CD4-positive, alpha-beta T cell (primary cell): Measurements from ENCODE around the gene THRB. TPM values are rescaled to one million over a fixed set of nuclear protein-coding genes. Genes with fewer than 3 reads are reported as not detected.

Source experiments
- ATAC-seq: fragments of 200-7000 bp; cut with Tn5 transposase; one replicate; pipeline ENCODE4 v1.10.0; 2022; ENCODE audit warnings: mild to moderate bottlenecking; ENCODE audit not compliant: poor library complexity
- CTCF ChIA-PET: fragments of 350-600 bp; sonication (Branson Sonifier 250); formaldehyde crosslinking; loops from one replicate; lab custom pipeline; 2021; ENCODE audit warnings: antibody characterized with exemption, inconsistent platforms; lab: Charles Lee
- POLR2A ChIA-PET: fragments of 350-600 bp; sonication (Branson Sonifier 250); formaldehyde crosslinking; loops from one replicate; lab custom pipeline; 2021; ENCODE audit warnings: antibody characterized with exemption, inconsistent platforms; lab: Charles Lee
- DNase-seq, 14 experiments: peaks; one replicate each; pipeline ENCODE4 v3.0.0-alpha.2; 2013 to 2020; ENCODE audit warnings: mixed read lengths in 2 of 14
- H3K27ac ChIP-seq, 2 donors: one replicate each; pipeline versions ENCODE4 v1.5.1 to v1.7.0; 2013; ENCODE audit warnings: low read length in 2 of 2, low read depth in 1 of 2, mild to moderate bottlenecking in 1 of 2
- H3K27me3 ChIP-seq, 2 experiments: 1 replicate in 1 of 2; 2 replicates in 1 of 2; pipeline versions ENCODE4 v1.6.1 to v1.7.0; 2013; ENCODE audit warnings: low read length in 2 of 2, control low read depth in 1 of 2, mild to moderate bottlenecking in 1 of 2, moderate library complexity in 1 of 2; ENCODE audit not compliant: insufficient read depth in 2 of 2, control insufficient read depth in 1 of 2
- H3K36me3 ChIP-seq: one replicate; pipeline ENCODE4 v1.6.1; 2013; ENCODE audit warnings: low read length, control low read depth; ENCODE audit not compliant: insufficient read depth
- H3K4me1 ChIP-seq: one replicate; pipeline ENCODE4 v1.6.1; 2013; ENCODE audit warnings: low read length, control low read depth; ENCODE audit not compliant: insufficient read depth
- H3K4me3 ChIP-seq: one replicate; pipeline ENCODE4 v1.5.1; 2013; ENCODE audit warnings: mild to moderate bottlenecking, low read length, moderate library complexity
- H3K9me3 ChIP-seq, 2 experiments: 1 replicate in 1 of 2; 2 replicates in 1 of 2; pipeline versions ENCODE4 v1.6.1 to v1.7.0; 2013; ENCODE audit warnings: low read length in 2 of 2, mild to moderate bottlenecking in 2 of 2, control low read depth in 1 of 2, moderate library complexity in 1 of 2; ENCODE audit not compliant: control insufficient read depth in 1 of 2, insufficient read depth in 1 of 2
- H3K27ac Mint-ChIP-seq: one replicate; pipeline ENCODE4 v1.8.0; 2020; ENCODE audit warnings: mixed read lengths
- H3K27me3 Mint-ChIP-seq: one replicate; pipeline ENCODE4 v1.8.0; 2021; ENCODE audit warnings: mixed read lengths
- H3K36me3 Mint-ChIP-seq: one replicate; pipeline ENCODE4 v1.8.0; 2021; ENCODE audit warnings: low read depth, mixed read lengths
- H3K4me1 Mint-ChIP-seq: one replicate; pipeline ENCODE4 v1.8.0; 2021; ENCODE audit warnings: low read depth, mixed read lengths
- H3K4me3 Mint-ChIP-seq: one replicate; pipeline ENCODE4 v1.8.0; 2020; ENCODE audit warnings: mild to moderate bottlenecking, mixed read lengths
- H3K9me3 Mint-ChIP-seq: one replicate; pipeline ENCODE4 v1.8.0; 2020; ENCODE audit warnings: mixed read lengths
- intact Hi-C, 2 experiments: fragments of 100-400 bp; cut with DNase I in 1 of 2; cut with micrococcal nuclease in 1 of 2; formaldehyde crosslinking; loops; one replicate each; pipeline versions ENCODE4 v1.15.1 to v1.9.0; 2023 to 2025; cut with DNase I, micrococcal nuclease
- total RNA-seq, 174 experiments: library from RNA in 2 of 174; stranded (reverse) in 2 of 174; gene quantifications; one replicate each; pipeline ENCODE4 v1.2.3 and lab custom pipeline; 2021 to 2026
- TF ChIP-seq, protein P1 (sequence below): fragments of 200-600 bp; IDR thresholded peaks from one replicate; pipeline ENCODE4 v1.8.0; 2022; ENCODE audit warnings: antibody characterized with exemption, mild to moderate bottlenecking

Gene THRB
- total RNA-seq, 2 experiments from 2014 or later: not detected

DNA sequence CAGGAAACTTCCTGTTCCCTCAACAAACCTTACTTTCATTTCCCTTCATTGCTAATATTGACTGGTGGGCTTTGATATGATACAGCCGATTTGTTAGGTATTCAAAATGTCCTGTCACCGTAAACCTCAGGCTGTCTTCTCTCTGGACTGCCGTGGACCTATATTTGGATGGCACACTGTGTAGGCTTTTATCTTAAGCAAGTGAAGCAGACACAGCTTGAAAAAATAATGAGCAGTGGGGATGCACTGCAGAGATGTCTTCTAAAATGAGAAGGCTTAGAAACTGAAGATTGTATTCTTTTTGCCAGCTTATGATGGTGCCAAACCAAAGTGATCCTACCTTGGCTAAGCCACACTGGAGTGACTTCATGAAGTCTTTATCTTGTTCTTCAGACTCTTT is 283.3 kb downstream of the THRB start:
- Histone ChIP-seq H3K36me3 (no peaks in the 10 kb centered on the region), H3K27ac (no peak overlapping the region), H3K9me3 (no peaks in the 10 kb centered on the region), H3K4me3 (no peak overlapping the region), H3K27me3 (peaks cover 0 to 2% of the 10 kb centered on the region in 2 experiments), H3K4me1 (no peaks in the 10 kb centered on the region)
- ChIA-PET CTCF (no interaction called here), POLR2A (no interaction called here)
- ATAC-seq: no peak
- intact Hi-C loops: no loop called here
- no peaks in the 10 kb centered on the region for H3K36me3 Mint-ChIP-seq
- no peak overlapping the region for H3K27ac Mint-ChIP-seq
- TF ChIP-seq, protein P1, sequence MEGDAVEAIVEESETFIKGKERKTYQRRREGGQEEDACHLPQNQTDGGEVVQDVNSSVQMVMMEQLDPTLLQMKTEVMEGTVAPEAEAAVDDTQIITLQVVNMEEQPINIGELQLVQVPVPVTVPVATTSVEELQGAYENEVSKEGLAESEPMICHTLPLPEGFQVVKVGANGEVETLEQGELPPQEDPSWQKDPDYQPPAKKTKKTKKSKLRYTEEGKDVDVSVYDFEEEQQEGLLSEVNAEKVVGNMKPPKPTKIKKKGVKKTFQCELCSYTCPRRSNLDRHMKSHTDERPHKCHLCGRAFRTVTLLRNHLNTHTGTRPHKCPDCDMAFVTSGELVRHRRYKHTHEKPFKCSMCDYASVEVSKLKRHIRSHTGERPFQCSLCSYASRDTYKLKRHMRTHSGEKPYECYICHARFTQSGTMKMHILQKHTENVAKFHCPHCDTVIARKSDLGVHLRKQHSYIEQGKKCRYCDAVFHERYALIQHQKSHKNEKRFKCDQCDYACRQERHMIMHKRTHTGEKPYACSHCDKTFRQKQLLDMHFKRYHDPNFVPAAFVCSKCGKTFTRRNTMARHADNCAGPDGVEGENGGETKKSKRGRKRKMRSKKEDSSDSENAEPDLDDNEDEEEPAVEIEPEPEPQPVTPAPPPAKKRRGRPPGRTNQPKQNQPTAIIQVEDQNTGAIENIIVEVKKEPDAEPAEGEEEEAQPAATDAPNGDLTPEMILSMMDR: no peak
- H3K27me3 Mint-ChIP-seq: peaks cover 5% of the 10 kb centered on the region
- H3K4me3 Mint-ChIP-seq: no peak overlapping the region
- no peaks in the 10 kb centered on the region for H3K4me1 Mint-ChIP-seq
- no peak for DNase-seq
- H3K9me3 Mint-ChIP-seq: no peaks in the 10 kb centered on the region

DNA sequence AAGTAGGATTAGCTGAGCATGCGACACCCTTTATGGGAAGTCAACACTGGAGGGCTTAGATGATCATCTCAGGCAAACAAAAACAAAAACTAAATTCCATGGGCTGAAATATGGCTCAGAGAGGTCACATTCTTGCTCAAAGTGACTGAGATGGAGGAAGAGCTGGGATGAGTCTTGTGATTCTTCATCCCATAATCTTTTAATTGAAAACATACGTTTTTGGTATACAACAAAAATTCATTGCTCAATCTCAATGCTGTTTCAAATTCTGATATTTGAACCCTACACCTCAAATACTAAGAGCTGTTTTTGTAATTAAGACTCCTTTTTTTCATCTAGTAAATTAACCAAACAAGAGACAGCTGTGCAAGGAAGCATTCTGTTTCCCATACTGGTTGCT is 292.6 kb downstream of the THRB start:
- H3K27ac ChIP-seq: no peak overlapping the region
- H3K27me3 ChIP-seq: no peaks in the 10 kb centered on the region
- H3K4me1 ChIP-seq: no peaks in the 10 kb centered on the region
- H3K36me3 ChIP-seq: no peaks in the 10 kb centered on the region
- peaks cover 0 to 8% of the 10 kb centered on the region in 2 experiments for H3K9me3 ChIP-seq
- CTCF ChIA-PET: no interaction called here
- H3K4me1 Mint-ChIP-seq: no peaks in the 10 kb centered on the region
- ATAC-seq (no peak), DNase-seq (no peak)
- no peak overlapping the region for H3K4me3 Mint-ChIP-seq
- no peaks in the 10 kb centered on the region for H3K9me3 Mint-ChIP-seq
- H3K36me3 Mint-ChIP-seq: no peaks in the 10 kb centered on the region
- TF ChIP-seq, protein P1: no peak
- H3K27ac Mint-ChIP-seq: no peak overlapping the region
- POLR2A ChIA-PET: no interaction called here
- no peak overlapping the region for H3K4me3 ChIP-seq
- H3K27me3 Mint-ChIP-seq: peaks cover 28% of the 10 kb centered on the region
- intact Hi-C loops: no loop called here

DNA sequence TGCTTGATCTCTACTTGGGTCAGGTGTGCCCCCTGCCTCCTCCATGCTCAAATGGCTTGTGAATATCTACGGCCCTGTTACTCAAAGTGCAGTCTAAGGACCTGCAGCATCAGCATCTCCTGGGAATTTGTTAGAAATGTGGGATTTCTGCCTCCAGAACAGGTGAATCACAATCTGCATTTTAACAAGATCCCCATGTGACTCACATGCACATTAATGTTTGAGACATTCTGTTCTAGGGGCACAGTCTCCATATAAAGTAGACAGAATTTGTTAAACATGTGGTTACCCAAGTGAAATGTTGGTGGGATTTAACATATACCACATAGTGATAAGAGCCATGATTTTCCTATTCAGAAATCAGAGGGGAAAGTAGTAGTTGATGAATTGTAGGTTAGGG is 293.3 kb downstream of the THRB start:
- ChIA-PET POLR2A (no interaction called here), CTCF (no interaction called here)
- Histone ChIP-seq H3K36me3 (no peaks in the 10 kb centered on the region), H3K27me3 (no peaks in the 10 kb centered on the region), H3K9me3 (peaks cover 0 to 8% of the 10 kb centered on the region in 2 experiments), H3K4me1 (no peaks in the 10 kb centered on the region), H3K4me3 (no peak overlapping the region), H3K27ac (no peak overlapping the region)
- Mint-ChIP-seq H3K9me3 (no peaks in the 10 kb centered on the region), H3K4me3 (no peak overlapping the region), H3K27ac (no peak overlapping the region), H3K27me3 (peaks cover 33% of the 10 kb centered on the region), H3K36me3 (no peaks in the 10 kb centered on the region), H3K4me1 (no peaks in the 10 kb centered on the region)
- intact Hi-C loops: no loop called here
- TF ChIP-seq, protein P1: no peak
- ATAC-seq (no peak), DNase-seq (no peak)
